Brain microvascular endothelial cell (primary cell): Measurements from ENCODE around the gene CCDC157.

Source experiments
- DNase-seq: peaks from one replicate; pipeline ENCODE4 v3.0.0-alpha.2; 2020
- H3K27ac ChIP-seq: fragments of 250-450 bp; sonication (Bioruptor Pico); 2 replicates; pipeline ENCODE4 v1.5.1; 2020; ENCODE audit warnings: mild to moderate bottlenecking, moderate library complexity
- H3K27me3 ChIP-seq: fragments of 250-450 bp; sonication (Bioruptor Pico); replicated peaks from 2 replicates; pipeline ENCODE4 v1.5.1; 2020; ENCODE audit warnings: mild to moderate bottlenecking
- H3K36me3 ChIP-seq: fragments of 250-450 bp; sonication (Bioruptor Pico); replicated peaks from 2 replicates; pipeline ENCODE4 v1.5.1; 2020; ENCODE audit warnings: mild to moderate bottlenecking
- H3K4me3 ChIP-seq: 2 replicates; pipeline ENCODE4 v1.5.1; 2011; ENCODE audit warnings: low read depth, mild to moderate bottlenecking, control low read depth, low read length, moderate library complexity
- CTCF ChIP-seq: IDR thresholded peaks from 2 replicates; pipeline ENCODE4 v1.5.1; 2011; ENCODE audit warnings: low read depth, mild to moderate bottlenecking, moderate library complexity, low read length, control low read depth, inconsistent platforms; ENCODE audit errors: missing control alignments
- in situ Hi-C: cut with HindIII; loops from 2 replicates; pipeline ENCODE4 v1.10.0; 2017; ENCODE audit warnings: low sequenced_read_pairs, low pct_ligation_motif_present

The CCDC157 gene

GRCh38 chr22:30416403-30416802 is 59.6 kb downstream of the CCDC157 start:
- in situ Hi-C loops, result no loop called here
- peak; percentile 25 for DNase-seq

GRCh38 chr22:30416837-30417236 is 60.0 kb downstream of the CCDC157 start:
- DNase-seq, result no peak
- H3K27ac ChIP-seq, result peak overlapping the region; percentile 11
- no peak for TF ChIP-seq CTCF
- in situ Hi-C loops, result no loop called here
- H3K4me3 ChIP-seq, result no peak overlapping the region
- no peaks in the 10 kb centered on the region for H3K27me3 ChIP-seq
- H3K36me3 ChIP-seq, result peaks cover 72% of the 10 kb centered on the region

More at GRCh38 chr22:30416403-30416802, 59.6 kb downstream of the CCDC157 start:
- Histone ChIP-seq H3K27ac (peak overlapping the region; percentile 11), H3K27me3 (no peaks in the 10 kb centered on the region), H3K4me3 (no peak overlapping the region), H3K36me3 (peaks cover 75% of the 10 kb centered on the region)
- no peak for TF ChIP-seq CTCF

DNA sequence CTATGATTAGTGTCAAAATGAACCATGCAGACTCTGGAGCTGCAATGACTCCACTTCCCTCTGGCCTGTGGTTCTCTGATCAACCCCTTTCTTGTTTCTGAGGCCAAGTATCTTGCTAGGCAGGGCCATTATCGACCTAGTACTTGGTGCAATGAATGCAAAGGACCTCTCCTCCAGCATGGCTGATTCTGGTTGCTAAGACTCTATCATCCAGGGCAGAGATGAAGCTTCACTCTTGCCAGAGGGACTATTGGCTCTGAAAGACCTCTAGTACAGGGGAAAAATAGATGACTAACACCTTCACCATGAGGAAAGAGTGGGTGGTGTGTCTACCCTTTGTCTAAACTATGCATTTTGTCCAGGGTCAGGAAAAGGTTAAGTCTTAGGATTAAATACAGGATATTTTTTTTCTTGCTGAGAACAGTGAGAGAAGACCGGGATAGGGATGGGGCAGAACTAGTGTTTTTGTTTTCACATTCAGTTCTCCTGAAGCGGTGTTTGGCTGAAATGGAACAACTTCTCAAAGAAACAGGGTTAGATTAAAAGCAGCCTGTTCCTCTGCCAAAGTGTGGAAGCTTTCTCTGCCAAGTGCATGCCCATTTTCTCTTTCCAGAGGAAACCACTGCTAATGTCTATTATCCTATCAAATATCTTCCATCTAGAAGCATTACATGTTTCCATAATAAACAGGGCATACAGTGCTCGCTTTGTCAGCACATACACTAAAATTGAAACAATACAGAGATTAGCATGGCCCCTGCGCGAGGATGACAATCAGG is 63.7 kb downstream of the CCDC157 start:
- H3K4me3 ChIP-seq, result peak overlapping the region; percentile 7
- H3K27me3 ChIP-seq, result no peaks in the 10 kb centered on the region
- in situ Hi-C loops, result no loop called here
- TF ChIP-seq CTCF, result no peak
- peak overlapping the region; percentile 99 for H3K27ac ChIP-seq
- peaks cover 47% of the 10 kb centered on the region for H3K36me3 ChIP-seq
- peak; percentile 90 for DNase-seq

DNA sequence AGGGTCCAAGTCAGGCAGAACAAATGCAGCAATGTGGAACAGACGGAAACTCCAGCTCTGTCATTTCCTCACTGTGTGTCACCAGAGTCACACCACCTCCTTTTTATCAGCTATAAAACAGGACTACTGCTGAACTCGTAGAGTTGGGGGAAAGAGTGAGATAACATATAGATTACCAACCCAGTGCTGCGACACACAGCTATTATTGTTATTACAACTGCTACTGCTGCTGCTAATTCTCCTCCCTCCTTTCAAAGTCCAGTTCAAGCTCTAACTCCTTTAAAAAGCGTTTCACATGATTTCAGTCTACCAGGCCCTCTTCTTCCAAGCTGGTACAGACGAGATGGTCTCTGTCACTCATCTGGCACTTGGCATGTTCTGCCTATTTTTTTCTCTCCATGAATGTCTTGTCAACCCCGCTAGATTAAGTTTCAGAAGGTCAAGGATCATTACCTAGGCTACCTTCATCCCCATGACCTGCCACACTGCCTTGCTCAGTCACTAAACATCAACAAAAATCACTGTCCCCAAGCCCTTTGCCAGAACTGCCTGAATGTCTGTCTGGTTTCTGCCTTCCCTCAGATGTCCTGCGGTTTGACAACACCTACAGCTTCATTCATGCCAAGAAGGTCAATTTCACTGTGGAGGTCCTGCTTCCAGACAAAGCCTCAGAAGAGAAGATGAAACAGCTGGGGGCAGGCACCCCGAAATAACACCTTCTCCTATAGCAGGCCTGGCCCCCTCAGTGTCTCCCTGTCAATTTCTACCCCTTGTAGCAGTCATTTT is 65.1 kb downstream of the CCDC157 start:
- TF ChIP-seq CTCF, result no peak
- Histone ChIP-seq H3K36me3 (peaks cover 35% of the 10 kb centered on the region), H3K4me3 (peak overlapping the region; percentile 10), H3K27me3 (no peaks in the 10 kb centered on the region), H3K27ac (peak overlapping the region; percentile 99)
- DNase-seq, result peak; percentile 54
- in situ Hi-C loops, result no loop called here

DNA sequence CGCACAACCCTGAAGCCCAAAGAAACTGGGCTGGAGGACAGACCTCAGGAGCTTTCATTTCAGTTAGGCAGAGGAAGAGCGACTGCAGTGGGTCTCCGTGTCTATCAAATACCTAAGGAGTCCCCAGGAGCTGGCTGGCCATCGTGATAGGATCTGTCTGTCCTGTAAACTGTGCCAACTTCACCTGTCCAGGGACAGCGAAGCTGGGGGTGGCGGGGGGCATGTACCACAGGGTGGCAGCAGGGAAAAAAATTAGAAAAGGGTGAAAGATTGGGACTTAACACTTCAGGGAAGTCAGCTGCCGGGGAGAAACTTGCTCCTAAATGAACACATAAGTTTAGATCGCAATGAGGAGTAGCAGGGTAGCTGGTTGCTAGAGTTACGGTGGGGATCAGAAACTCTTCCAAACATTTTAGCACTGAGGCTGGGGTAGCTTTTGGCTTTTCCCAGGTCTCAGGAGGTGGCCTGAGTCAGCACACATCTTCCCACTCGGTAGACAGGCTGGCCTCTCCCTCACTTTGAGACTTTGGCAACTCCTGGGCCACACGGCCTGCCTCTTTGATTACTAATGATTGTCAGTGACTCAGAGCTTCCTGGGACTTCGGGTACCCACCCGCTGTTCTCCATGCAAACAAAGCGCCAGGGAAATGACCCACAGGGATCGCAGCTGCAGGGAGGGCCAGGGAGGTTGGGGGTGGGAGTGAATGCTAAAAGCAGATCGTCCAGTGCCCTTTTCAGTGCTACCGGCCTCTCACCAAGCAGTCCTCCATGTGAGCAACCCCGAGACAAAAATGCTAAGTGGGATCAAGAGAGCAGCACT is 65.9 kb downstream of the CCDC157 start:
- no peak for TF ChIP-seq CTCF
- H3K36me3 ChIP-seq, result peaks cover 30% of the 10 kb centered on the region
- peak; percentile 98 for DNase-seq
- H3K4me3 ChIP-seq, result peak overlapping the region; percentile 51
- in situ Hi-C loops, result no loop called here
- peak overlapping the region; percentile 99 for H3K27ac ChIP-seq
- H3K27me3 ChIP-seq, result no peaks in the 10 kb centered on the region
